Right atrium auricular region (tissue), 2 donors: ENCODE measurements around the gene CTXND1. TPM values are rescaled to one million over a fixed set of nuclear protein-coding genes. Genes with fewer than 3 reads are reported as not detected.

ENCODE experiments used
- DNase-seq: peaks from one replicate; pipeline ENCODE4 v3.0.0-alpha.2; 2019; ENCODE audit warnings: low spot score
- H3K27ac ChIP-seq, 2 donors: fragments of 200-600 bp; sonication (generic); 1 replicate in 1 of 2; 2 replicates in 1 of 2; pipeline ENCODE4 v1.5.1; 2016 to 2019
- H3K27me3 ChIP-seq, 2 donors: fragments of 200-600 bp; sonication (generic); one replicate each; pipeline versions ENCODE4 v1.5.1 to v1.6.0; 2017 to 2019
- H3K36me3 ChIP-seq: fragments of 200-600 bp; sonication (generic); one replicate; pipeline ENCODE4 v1.5.1; 2016
- H3K4me1 ChIP-seq, 2 donors: fragments of 200-600 bp; sonication (generic); one replicate each; pipeline versions ENCODE4 v1.5.1 to v1.6.0; 2017 to 2019
- H3K4me3 ChIP-seq, 2 donors: fragments of 200-600 bp; sonication (generic); 1 replicate in 1 of 2; 2 replicates in 1 of 2; pipeline ENCODE4 v1.5.1; 2017 to 2019; ENCODE audit warnings: mild to moderate bottlenecking in 1 of 2, moderate library complexity in 1 of 2
- H3K9me3 ChIP-seq, 2 donors: fragments of 200-600 bp; sonication (generic); one replicate each; pipeline ENCODE4 v1.5.1; 2019
- CTCF ChIP-seq, 2 donors: fragments of 200-600 bp; sonication (generic); IDR thresholded peaks; one replicate each; pipeline ENCODE4 v1.5.1; 2019; ENCODE audit warnings: antibody characterized with exemption in 2 of 2
- total RNA-seq, 2 donors: library from RNA; depleted of rRNA; stranded (reverse); fragments of >200 nt; gene quantifications; one replicate each; pipeline ENCODE4 v1.1.0, GENCODE V29; 2016

The CTXND1 gene
- total RNA-seq, 2 donors from 2014 or later: 0.22 to 0.59 TPM

GRCh38 chr15:80183306-80183705 is 68.7 kb downstream of the CTXND1 start:
- no peak for TF ChIP-seq CTCF (IDR thresholded peaks at IDR 0.05)
- Histone ChIP-seq H3K4me1 (peaks cover 0 to 11% of the 10 kb centered on the region in 2 donors), H3K4me3 (no peak overlapping the region), H3K27ac (no peak overlapping the region), H3K27me3 (no peaks in the 10 kb centered on the region), H3K9me3 (no peaks in the 10 kb centered on the region), H3K36me3 (peaks cover 29% of the 10 kb centered on the region)
- DNase-seq: no peak

- no peak overlapping the region for H3K4me3 ChIP-seq
- H3K9me3 ChIP-seq: no peaks in the 10 kb centered on the region
- no peak overlapping the region for H3K27ac ChIP-seq
- no peaks in the 10 kb centered on the region for H3K27me3 ChIP-seq
- DNase-seq: no peak
- peaks cover 0 to 11% of the 10 kb centered on the region in 2 donors for H3K4me1 ChIP-seq
- H3K36me3 ChIP-seq: peaks cover 29% of the 10 kb centered on the region
- TF ChIP-seq CTCF (IDR thresholded peaks at IDR 0.05): no peak
Measured at GRCh38 chr15:80182611-80183261, 69.3 kb downstream of the CTXND1 start.

DNA sequence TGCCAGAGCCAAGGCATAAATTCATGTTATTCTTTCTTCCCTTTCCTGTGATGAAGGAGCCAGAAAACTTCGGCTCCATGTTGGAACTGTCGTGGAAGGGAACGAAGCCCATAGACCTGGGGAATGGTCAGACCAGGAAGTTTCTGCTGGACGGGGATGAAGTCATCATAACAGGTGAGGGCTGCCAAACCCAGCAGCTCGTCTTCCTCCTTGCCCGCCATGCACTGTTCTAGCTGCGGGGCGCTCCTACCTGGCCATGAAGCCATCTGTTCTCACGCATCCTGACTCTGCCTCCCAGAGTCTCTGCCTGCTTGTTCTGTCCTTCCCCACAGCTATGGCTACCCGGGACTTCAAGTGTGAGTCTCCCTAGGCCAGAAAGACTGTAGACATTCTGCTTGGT is 71.0 kb downstream of the CTXND1 start:
- Histone ChIP-seq H3K27ac (no peak overlapping the region), H3K4me3 (no peak overlapping the region), H3K36me3 (peaks cover 15% of the 10 kb centered on the region), H3K9me3 (no peaks in the 10 kb centered on the region), H3K27me3 (no peaks in the 10 kb centered on the region), H3K4me1 (peaks cover 0 to 11% of the 10 kb centered on the region in 2 donors)
- no peak for DNase-seq
- no peak for TF ChIP-seq CTCF (IDR thresholded peaks at IDR 0.05)

- H3K36me3 ChIP-seq: peaks cover 13% of the 10 kb centered on the region
- H3K9me3 ChIP-seq: no peaks in the 10 kb centered on the region
- H3K27me3 ChIP-seq: no peaks in the 10 kb centered on the region
- no peak for DNase-seq
- H3K4me3 ChIP-seq: no peak overlapping the region
- no peak for TF ChIP-seq CTCF (IDR thresholded peaks at IDR 0.05)
- peaks cover 0 to 11% of the 10 kb centered on the region in 2 donors for H3K4me1 ChIP-seq
- H3K27ac ChIP-seq: no peak overlapping the region
Measured at GRCh38 chr15:80180468-80180867, 71.5 kb downstream of the CTXND1 start.

GRCh38 chr15:80179935-80180334 is 72.1 kb downstream of the CTXND1 start:
- H3K27me3 ChIP-seq: no peaks in the 10 kb centered on the region
- no peak for DNase-seq
- TF ChIP-seq CTCF (IDR thresholded peaks at IDR 0.05): no peak
- H3K36me3 ChIP-seq: peaks cover 13% of the 10 kb centered on the region
- H3K9me3 ChIP-seq: no peaks in the 10 kb centered on the region
- no peak overlapping the region for H3K27ac ChIP-seq
- H3K4me3 ChIP-seq: no peak overlapping the region
- H3K4me1 ChIP-seq: peaks cover 0 to 11% of the 10 kb centered on the region in 2 donors
